WTC11 (cell line): ENCODE measurements around the gene NCKAP5. TPM values are rescaled to one million over a fixed set of nuclear protein-coding genes. Genes with fewer than 3 reads are reported as not detected.

Experiments
- ATAC-seq: fragments of 200-7000 bp; cut with Tn5 transposase; 2 replicates; pipeline ENCODE4 v1.10.0; 2021; ENCODE audit warnings: mild to moderate bottlenecking, moderate library complexity
- CTCF ChIA-PET: fragments of 300-600 bp; sonication (Branson Sonifier 250); formaldehyde crosslinking; loops from one replicate; lab custom pipeline; 2021; ENCODE audit warnings: antibody characterized with exemption; lab: Charles Lee
- POLR2A ChIA-PET: fragments of 350-600 bp; sonication (Branson Sonifier 250); formaldehyde crosslinking; loops from one replicate; lab custom pipeline; 2021; ENCODE audit warnings: antibody characterized with exemption; lab: Charles Lee
- DNase-seq: peaks from one replicate; pipeline ENCODE4 v3.0.0; 2021; ENCODE audit warnings: low spot score
- H3K27ac Mint-ChIP-seq: 2 replicates; pipeline ENCODE4 v1.8.0; 2021; ENCODE audit warnings: mixed read lengths
- H3K27me3 Mint-ChIP-seq: 2 replicates; pipeline ENCODE4 v1.8.0; 2021; ENCODE audit warnings: low read depth, mild to moderate bottlenecking, moderate library complexity, mixed read lengths
- H3K36me3 Mint-ChIP-seq: 2 replicates; pipeline ENCODE4 v1.8.0; 2021; ENCODE audit warnings: mixed read lengths
- H3K4me1 Mint-ChIP-seq: 2 replicates; pipeline ENCODE4 v1.8.0; 2022; ENCODE audit warnings: mixed read lengths
- H3K4me3 Mint-ChIP-seq: 2 replicates; pipeline ENCODE4 v1.8.0; 2021; ENCODE audit warnings: mild to moderate bottlenecking, moderate library complexity, mixed read lengths
- H3K9me3 Mint-ChIP-seq: 2 replicates; pipeline ENCODE4 v1.8.0; 2021; ENCODE audit warnings: mixed read lengths
- ATF1 ChIP-seq: sonication (generic); formaldehyde crosslinking; IDR thresholded peaks from 2 replicates; pipeline ENCODE4 v1.8.1; 2023; ENCODE audit warnings: mild to moderate bottlenecking, moderate library complexity, missing genetic modification reagents
- EMX1 ChIP-seq: fragments of 250-450 bp; sonication (Bioruptor Pico); IDR thresholded peaks from 2 replicates; pipeline ENCODE4 v1.8.0; 2021; ENCODE audit warnings: mild to moderate bottlenecking
- FOXJ3 ChIP-seq: sonication (generic); formaldehyde crosslinking; IDR thresholded peaks from 2 replicates; pipeline ENCODE4 v1.9.0; 2021; ENCODE audit warnings: missing genetic modification reagents, mild to moderate bottlenecking, borderline replicate concordance
- GTF2I ChIP-seq: fragments of 250-450 bp; sonication (Bioruptor Pico); conservative IDR thresholded peaks from 2 replicates; pipeline ENCODE4 v1.4.0; 2021; ENCODE audit warnings: mild to moderate bottlenecking
- HMGA2 ChIP-seq: fragments of 250-450 bp; sonication (Bioruptor Pico); IDR thresholded peaks from 2 replicates; pipeline ENCODE4 v1.4.0; 2021; ENCODE audit warnings: mild to moderate bottlenecking, moderate library complexity
- MYBL2 ChIP-seq: sonication (generic); formaldehyde crosslinking; IDR thresholded peaks from 2 replicates; pipeline ENCODE4 v1.8.1; 2023; ENCODE audit warnings: mild to moderate bottlenecking, moderate library complexity, missing genetic modification reagents
- NFYB ChIP-seq: sonication (generic); formaldehyde crosslinking; conservative IDR thresholded peaks from 2 replicates; pipeline ENCODE4 v1.8.0; 2022; ENCODE audit warnings: low read depth, missing genetic modification reagents
- NR1H2 ChIP-seq: sonication (generic); formaldehyde crosslinking; IDR thresholded peaks from 2 replicates; pipeline ENCODE4 v1.9.0; 2021; ENCODE audit warnings: mild to moderate bottlenecking, moderate library complexity, missing genetic modification reagents
- RELA ChIP-seq: sonication (generic); formaldehyde crosslinking; IDR thresholded peaks from 2 replicates; pipeline ENCODE4 v1.8.1; 2022; ENCODE audit warnings: missing genetic modification reagents, mild to moderate bottlenecking, borderline replicate concordance
- SOX15 ChIP-seq: fragments of 250-450 bp; sonication (Bioruptor Pico); IDR thresholded peaks from 2 replicates; pipeline ENCODE4 v1.9.0; 2021; ENCODE audit warnings: mild to moderate bottlenecking
- SP1 ChIP-seq: sonication (generic); formaldehyde crosslinking; conservative IDR thresholded peaks from 2 replicates; pipeline ENCODE4 v1.8.1; 2022; ENCODE audit warnings: missing genetic modification reagents
- TEAD4 ChIP-seq: sonication (generic); formaldehyde crosslinking; IDR thresholded peaks from 2 replicates; pipeline ENCODE4 v1.8.0; 2022; ENCODE audit warnings: mild to moderate bottlenecking, missing genetic modification reagents
- ZNF281 ChIP-seq: sonication (generic); formaldehyde crosslinking; IDR thresholded peaks from 2 replicates; pipeline ENCODE4 v1.8.0; 2023; ENCODE audit warnings: mild to moderate bottlenecking, missing genetic modification reagents
- ZNF423 ChIP-seq: fragments of 250-450 bp; sonication (Bioruptor Pico); IDR thresholded peaks from 2 replicates; pipeline ENCODE4 v2.1.2; 2022; ENCODE audit warnings: mild to moderate bottlenecking, moderate library complexity
- total RNA-seq: library from RNA; stranded (reverse); gene quantifications from 3 replicates; pipeline ENCODE4 v1.2.3, GENCODE V29; 2021
- TF ChIP-seq, protein P1 (sequence below): fragments of 200-600 bp; IDR thresholded peaks from 2 replicates; pipeline ENCODE4 v1.8.0; 2022; ENCODE audit warnings: antibody characterized with exemption
- TF ChIP-seq, protein P2 (sequence below): sonication (generic); formaldehyde crosslinking; IDR thresholded peaks from 2 replicates; pipeline ENCODE4 v1.8.1; 2023; ENCODE audit warnings: mild to moderate bottlenecking, missing genetic modification reagents, moderate library complexity
- TF ChIP-seq, protein P3 (sequence below): fragments of 250-450 bp; sonication (Bioruptor Pico); IDR thresholded peaks from 2 replicates; pipeline ENCODE4 v1.9.0; 2021; ENCODE audit warnings: mild to moderate bottlenecking
- TF ChIP-seq, protein P4 (sequence below): sonication (generic); formaldehyde crosslinking; IDR thresholded peaks from 2 replicates; pipeline ENCODE4 v1.8.1; 2022; ENCODE audit warnings: low read depth, mild to moderate bottlenecking, moderate library complexity, missing genetic modification reagents, borderline replicate concordance
- TF ChIP-seq, protein P5 (sequence below): sonication (generic); formaldehyde crosslinking; IDR thresholded peaks from 2 replicates; pipeline ENCODE4 v1.8.1; 2022; ENCODE audit warnings: missing genetic modification reagents, borderline replicate concordance

NCKAP5 gene
- total RNA-seq, 1 experiment from 2014 or later, result 0.55 TPM

DNA sequence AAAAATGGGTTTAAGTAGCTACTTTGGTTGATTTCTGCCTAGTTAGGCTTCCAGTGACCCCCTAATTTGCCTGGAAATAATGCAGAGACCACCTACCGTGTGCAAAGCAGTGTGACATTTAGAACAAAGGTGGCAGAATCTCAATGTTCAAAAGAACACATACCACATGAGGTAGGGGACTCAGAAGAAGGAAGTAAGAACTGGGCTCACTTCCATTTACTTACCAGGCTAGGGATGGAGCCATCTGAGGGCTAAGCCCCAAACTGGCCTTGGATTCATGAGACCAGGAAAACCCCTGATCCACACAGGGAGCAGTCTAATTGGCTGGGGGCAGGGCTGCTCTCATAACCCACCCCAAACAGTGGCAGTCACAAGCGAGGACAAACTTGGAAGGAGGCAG, 190.7 kb downstream of the NCKAP5 start (continued):
- TF ChIP-seq RELA (CRISPR knock-in tag), result no peak
- no peak for TF ChIP-seq ZNF423
- TF ChIP-seq GTF2I (CRISPR knock-in tag), result no peak
- TF ChIP-seq MYBL2, result no peak
- TF ChIP-seq FOXJ3 (CRISPR knock-in tag), result no peak

- no peak for ATAC-seq
- H3K36me3 Mint-ChIP-seq, result no peaks in the 10 kb centered on the region
- peaks cover 17% of the 10 kb centered on the region for H3K4me1 Mint-ChIP-seq
- H3K9me3 Mint-ChIP-seq, result peaks cover 12% of the 10 kb centered on the region
- TF ChIP-seq, protein P1, sequence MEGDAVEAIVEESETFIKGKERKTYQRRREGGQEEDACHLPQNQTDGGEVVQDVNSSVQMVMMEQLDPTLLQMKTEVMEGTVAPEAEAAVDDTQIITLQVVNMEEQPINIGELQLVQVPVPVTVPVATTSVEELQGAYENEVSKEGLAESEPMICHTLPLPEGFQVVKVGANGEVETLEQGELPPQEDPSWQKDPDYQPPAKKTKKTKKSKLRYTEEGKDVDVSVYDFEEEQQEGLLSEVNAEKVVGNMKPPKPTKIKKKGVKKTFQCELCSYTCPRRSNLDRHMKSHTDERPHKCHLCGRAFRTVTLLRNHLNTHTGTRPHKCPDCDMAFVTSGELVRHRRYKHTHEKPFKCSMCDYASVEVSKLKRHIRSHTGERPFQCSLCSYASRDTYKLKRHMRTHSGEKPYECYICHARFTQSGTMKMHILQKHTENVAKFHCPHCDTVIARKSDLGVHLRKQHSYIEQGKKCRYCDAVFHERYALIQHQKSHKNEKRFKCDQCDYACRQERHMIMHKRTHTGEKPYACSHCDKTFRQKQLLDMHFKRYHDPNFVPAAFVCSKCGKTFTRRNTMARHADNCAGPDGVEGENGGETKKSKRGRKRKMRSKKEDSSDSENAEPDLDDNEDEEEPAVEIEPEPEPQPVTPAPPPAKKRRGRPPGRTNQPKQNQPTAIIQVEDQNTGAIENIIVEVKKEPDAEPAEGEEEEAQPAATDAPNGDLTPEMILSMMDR, result no peak
- TF ChIP-seq GTF2I (CRISPR knock-in tag) (no peak), NR1H2 (CRISPR knock-in tag) (no peak), HMGA2 (CRISPR knock-in tag) (no peak)
- TF ChIP-seq, protein P2, sequence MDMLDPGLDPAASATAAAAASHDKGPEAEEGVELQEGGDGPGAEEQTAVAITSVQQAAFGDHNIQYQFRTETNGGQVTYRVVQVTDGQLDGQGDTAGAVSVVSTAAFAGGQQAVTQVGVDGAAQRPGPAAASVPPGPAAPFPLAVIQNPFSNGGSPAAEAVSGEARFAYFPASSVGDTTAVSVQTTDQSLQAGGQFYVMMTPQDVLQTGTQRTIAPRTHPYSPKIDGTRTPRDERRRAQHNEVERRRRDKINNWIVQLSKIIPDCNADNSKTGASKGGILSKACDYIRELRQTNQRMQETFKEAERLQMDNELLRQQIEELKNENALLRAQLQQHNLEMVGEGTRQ, result no peak
- no peaks in the 10 kb centered on the region for H3K27me3 Mint-ChIP-seq
- ChIA-PET CTCF (no interaction called here), POLR2A (no interaction called here)
- no peak for DNase-seq
- no peak overlapping the region for H3K4me3 Mint-ChIP-seq
- no peak overlapping the region for H3K27ac Mint-ChIP-seq
These were observed 191.2 kb downstream of the NCKAP5 start for GRCh38 chr2:133377021-133377481.

DNA sequence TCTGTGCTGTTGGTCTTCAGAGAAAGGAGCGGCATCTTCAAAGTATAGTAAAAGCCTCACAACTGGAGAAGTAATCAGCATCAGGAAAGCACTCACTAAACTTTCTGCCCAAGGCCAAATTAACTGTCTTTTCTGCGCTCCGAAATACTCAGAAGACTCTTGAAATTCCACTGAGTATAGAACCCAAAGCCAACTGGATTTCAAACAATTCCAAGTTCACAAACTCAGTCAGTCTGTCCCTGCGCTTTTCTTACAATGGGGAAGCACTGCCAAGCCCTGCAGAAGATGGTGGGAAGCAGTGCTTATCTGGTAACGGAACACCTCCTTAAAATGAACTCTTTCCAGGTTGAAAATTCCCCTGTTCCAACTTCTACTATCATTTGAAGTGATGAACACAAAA, 193.5 kb downstream of the NCKAP5 start:
- DNase-seq, result no peak
- peaks cover 12% of the 10 kb centered on the region for H3K9me3 Mint-ChIP-seq
- H3K4me3 Mint-ChIP-seq, result no peak overlapping the region
- H3K27ac Mint-ChIP-seq, result no peak overlapping the region
- CTCF ChIA-PET, result no interaction called here
- no peak for TF ChIP-seq SP1 (CRISPR knock-in tag)
- TF ChIP-seq, all 79 proteins: peak for 0
- no peak for ATAC-seq
- no peaks in the 10 kb centered on the region for H3K36me3 Mint-ChIP-seq
- H3K27me3 Mint-ChIP-seq, result no peaks in the 10 kb centered on the region
- H3K4me1 Mint-ChIP-seq, result peaks cover 23% of the 10 kb centered on the region
- POLR2A ChIA-PET, result no interaction called here

- DNase-seq, result no peak
- Mint-ChIP-seq H3K9me3 (peaks cover 8% of the 10 kb centered on the region), H3K36me3 (no peaks in the 10 kb centered on the region), H3K4me3 (no peak overlapping the region), H3K4me1 (peaks cover 21% of the 10 kb centered on the region), H3K27ac (no peak overlapping the region), H3K27me3 (no peaks in the 10 kb centered on the region)
- ATAC-seq, result no peak
- ChIA-PET CTCF (no interaction called here), POLR2A (no interaction called here)
- no peak for TF ChIP-seq TEAD4 (CRISPR knock-in tag)
- TF ChIP-seq SOX15, result no peak
- TF ChIP-seq, protein P2, result no peak
- no peak for TF ChIP-seq ATF1 (CRISPR knock-in tag)
- TF ChIP-seq ZNF281 (CRISPR knock-in tag), result no peak
- TF ChIP-seq NFYB (CRISPR knock-in tag), result no peak
- TF ChIP-seq, protein P3, sequence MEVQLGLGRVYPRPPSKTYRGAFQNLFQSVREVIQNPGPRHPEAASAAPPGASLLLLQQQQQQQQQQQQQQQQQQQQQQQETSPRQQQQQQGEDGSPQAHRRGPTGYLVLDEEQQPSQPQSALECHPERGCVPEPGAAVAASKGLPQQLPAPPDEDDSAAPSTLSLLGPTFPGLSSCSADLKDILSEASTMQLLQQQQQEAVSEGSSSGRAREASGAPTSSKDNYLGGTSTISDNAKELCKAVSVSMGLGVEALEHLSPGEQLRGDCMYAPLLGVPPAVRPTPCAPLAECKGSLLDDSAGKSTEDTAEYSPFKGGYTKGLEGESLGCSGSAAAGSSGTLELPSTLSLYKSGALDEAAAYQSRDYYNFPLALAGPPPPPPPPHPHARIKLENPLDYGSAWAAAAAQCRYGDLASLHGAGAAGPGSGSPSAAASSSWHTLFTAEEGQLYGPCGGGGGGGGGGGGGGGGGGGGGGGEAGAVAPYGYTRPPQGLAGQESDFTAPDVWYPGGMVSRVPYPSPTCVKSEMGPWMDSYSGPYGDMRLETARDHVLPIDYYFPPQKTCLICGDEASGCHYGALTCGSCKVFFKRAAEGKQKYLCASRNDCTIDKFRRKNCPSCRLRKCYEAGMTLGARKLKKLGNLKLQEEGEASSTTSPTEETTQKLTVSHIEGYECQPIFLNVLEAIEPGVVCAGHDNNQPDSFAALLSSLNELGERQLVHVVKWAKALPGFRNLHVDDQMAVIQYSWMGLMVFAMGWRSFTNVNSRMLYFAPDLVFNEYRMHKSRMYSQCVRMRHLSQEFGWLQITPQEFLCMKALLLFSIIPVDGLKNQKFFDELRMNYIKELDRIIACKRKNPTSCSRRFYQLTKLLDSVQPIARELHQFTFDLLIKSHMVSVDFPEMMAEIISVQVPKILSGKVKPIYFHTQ (CRISPR knock-in tag), result no peak
- no peak for TF ChIP-seq EMX1
- TF ChIP-seq, protein P4, sequence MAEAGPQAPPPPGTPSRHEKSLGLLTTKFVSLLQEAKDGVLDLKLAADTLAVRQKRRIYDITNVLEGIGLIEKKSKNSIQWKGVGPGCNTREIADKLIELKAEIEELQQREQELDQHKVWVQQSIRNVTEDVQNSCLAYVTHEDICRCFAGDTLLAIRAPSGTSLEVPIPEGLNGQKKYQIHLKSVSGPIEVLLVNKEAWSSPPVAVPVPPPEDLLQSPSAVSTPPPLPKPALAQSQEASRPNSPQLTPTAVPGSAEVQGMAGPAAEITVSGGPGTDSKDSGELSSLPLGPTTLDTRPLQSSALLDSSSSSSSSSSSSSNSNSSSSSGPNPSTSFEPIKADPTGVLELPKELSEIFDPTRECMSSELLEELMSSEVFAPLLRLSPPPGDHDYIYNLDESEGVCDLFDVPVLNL, result no peak
- TF ChIP-seq, protein P5, sequence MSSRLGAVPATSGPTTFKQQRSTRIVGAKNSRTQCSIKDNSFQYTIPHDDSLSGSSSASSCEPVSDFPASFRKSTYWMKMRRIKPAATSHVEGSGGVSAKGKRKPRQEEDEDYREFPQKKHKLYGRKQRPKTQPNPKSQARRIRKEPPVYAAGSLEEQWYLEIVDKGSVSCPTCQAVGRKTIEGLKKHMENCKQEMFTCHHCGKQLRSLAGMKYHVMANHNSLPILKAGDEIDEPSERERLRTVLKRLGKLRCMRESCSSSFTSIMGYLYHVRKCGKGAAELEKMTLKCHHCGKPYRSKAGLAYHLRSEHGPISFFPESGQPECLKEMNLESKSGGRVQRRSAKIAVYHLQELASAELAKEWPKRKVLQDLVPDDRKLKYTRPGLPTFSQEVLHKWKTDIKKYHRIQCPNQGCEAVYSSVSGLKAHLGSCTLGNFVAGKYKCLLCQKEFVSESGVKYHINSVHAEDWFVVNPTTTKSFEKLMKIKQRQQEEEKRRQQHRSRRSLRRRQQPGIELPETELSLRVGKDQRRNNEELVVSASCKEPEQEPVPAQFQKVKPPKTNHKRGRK (CRISPR knock-in tag), result no peak
These were observed 197.0 kb downstream of the NCKAP5 start for GRCh38 chr2:133371286-133371685.
